HepG2 (cell line): ENCODE measurements around the gene CRY1. TPM values are rescaled to one million over a fixed set of nuclear protein-coding genes. Genes with fewer than 3 reads are reported as not detected.
A peak's percentile ranks its signal among the peaks of the same experiment; 100 is the strongest.

Source experiments
- ARHGAP35 ChIP-seq: sonication (generic); formaldehyde crosslinking; IDR thresholded peaks from 2 replicates; pipeline ENCODE4 v1.9.0; 2022; ENCODE audit warnings: mild to moderate bottlenecking, inconsistent platforms, moderate library complexity, missing genetic modification reagents, borderline replicate concordance
- CBX5 ChIP-seq: sonication (generic); formaldehyde crosslinking; IDR thresholded peaks from 2 replicates; pipeline ENCODE4 v1.4.0; 2020; ENCODE audit warnings: missing genetic modification reagents, borderline replicate concordance
- CHCHD3 ChIP-seq: sonication (generic); formaldehyde crosslinking; IDR thresholded peaks from 2 replicates; pipeline ENCODE4 v1.8.0; 2022; ENCODE audit warnings: mild to moderate bottlenecking, missing genetic modification reagents, moderate library complexity
- CTCF ChIP-seq: sonication (generic); formaldehyde crosslinking; IDR thresholded peaks from 2 replicates; pipeline ENCODE4 v1.5.0; 2020; ENCODE audit warnings: mild to moderate bottlenecking, missing genetic modification reagents, moderate library complexity
- ELF1 ChIP-seq: sonication (generic); formaldehyde crosslinking; IDR thresholded peaks from 2 replicates; pipeline ENCODE4 v1.4.0; 2020; ENCODE audit warnings: missing genetic modification reagents
- ETS1 ChIP-seq: sonication (generic); formaldehyde crosslinking; IDR thresholded peaks from 2 replicates; pipeline ENCODE4 v1.4.0; 2020; ENCODE audit warnings: missing genetic modification reagents
- GABPB1 ChIP-seq: IDR thresholded peaks from 2 replicates; pipeline ENCODE4 v1.6.1; 2016; ENCODE audit warnings: mild to moderate bottlenecking, missing genetic modification reagents, moderate library complexity, missing compliant biosample characterization
- JUN ChIP-seq: sonication (generic); formaldehyde crosslinking; IDR thresholded peaks from 2 replicates; pipeline ENCODE4 v1.4.0; 2020; ENCODE audit warnings: mild to moderate bottlenecking, missing genetic modification reagents
- KLF11 ChIP-seq: IDR thresholded peaks from 2 replicates; pipeline ENCODE4 v1.6.1; 2016; ENCODE audit warnings: missing compliant biosample characterization
- MEF2D ChIP-seq: sonication (generic); formaldehyde crosslinking; IDR thresholded peaks from 2 replicates; pipeline ENCODE4 v1.5.1; 2020; ENCODE audit warnings: mild to moderate bottlenecking, missing genetic modification reagents
- MLLT10 ChIP-seq: sonication (generic); formaldehyde crosslinking; IDR thresholded peaks from 2 replicates; pipeline ENCODE4 v1.4.0; 2020; ENCODE audit warnings: missing genetic modification reagents
- NFIC ChIP-seq: IDR thresholded peaks from 2 replicates; pipeline ENCODE4 v1.6.1; 2012; ENCODE audit warnings: mild to moderate bottlenecking, low read length, inconsistent platforms
- POGZ ChIP-seq: sonication (generic); formaldehyde crosslinking; IDR thresholded peaks from 2 replicates; pipeline ENCODE4 v1.4.0; 2020; ENCODE audit warnings: mild to moderate bottlenecking, missing genetic modification reagents
- SNAPC2 ChIP-seq: sonication (generic); formaldehyde crosslinking; IDR thresholded peaks from 2 replicates; pipeline ENCODE4 v1.8.1; 2022; ENCODE audit warnings: mild to moderate bottlenecking, missing genetic modification reagents
- SSRP1 ChIP-seq: IDR thresholded peaks from 2 replicates; pipeline ENCODE4 v1.6.1; 2016; ENCODE audit warnings: control low read depth
- TBX2 ChIP-seq: sonication (generic); formaldehyde crosslinking; IDR thresholded peaks from 2 replicates; pipeline ENCODE4 v1.5.0; 2020; ENCODE audit warnings: missing genetic modification reagents, mild to moderate bottlenecking, borderline replicate concordance
- TGIF2 ChIP-seq: IDR thresholded peaks from 2 replicates; pipeline ENCODE4 v1.6.1; 2016; ENCODE audit warnings: control low read depth, missing compliant biosample characterization
- ZFYVE20 ChIP-seq: sonication (generic); formaldehyde crosslinking; IDR thresholded peaks from 2 replicates; pipeline ENCODE4 v1.8.0; 2023; ENCODE audit warnings: low read depth, mild to moderate bottlenecking, moderate library complexity, missing genetic modification reagents, borderline replicate concordance
- ZKSCAN1 ChIP-seq: fragments of 150-350 bp; IDR thresholded peaks from 2 replicates; pipeline ENCODE4 v1.6.1; 2014; ENCODE audit warnings: low read length
- ZNF264 ChIP-seq: sonication (generic); formaldehyde crosslinking; IDR thresholded peaks from 2 replicates; pipeline ENCODE4 v1.4.0; 2020; ENCODE audit warnings: missing genetic modification reagents
- ZNF282 ChIP-seq: fragments of 450-650 bp; IDR thresholded peaks from 2 replicates; pipeline ENCODE4 v1.6.1; 2018; ENCODE audit not compliant: partially characterized antibody
- ZNF556 ChIP-seq: sonication (generic); formaldehyde crosslinking; IDR thresholded peaks from 2 replicates; pipeline ENCODE4 v1.4.0; 2020; ENCODE audit warnings: mild to moderate bottlenecking, missing genetic modification reagents, borderline replicate concordance
- ZNF597 ChIP-seq: sonication (generic); formaldehyde crosslinking; IDR thresholded peaks from 2 replicates; pipeline ENCODE4 v1.5.0; 2020; ENCODE audit warnings: missing genetic modification reagents
- ZNF652 ChIP-seq: IDR thresholded peaks from 2 replicates; pipeline ENCODE4 v1.6.1; 2016; ENCODE audit warnings: low read depth, borderline replicate concordance
- polyA plus RNA-seq, 8 experiments: library from polyadenylated mRNA; depleted of rRNA in 3 of 8; stranded (reverse) in 7 of 8; unstranded in 1 of 8; fragments of >200 nt; fragmentation: Illumina TruSeq in 4 of 8; extraction: Trizol in 4 of 8; gene quantifications; 2 replicates each; pipeline versions ENCODE4 v1.2.1 to v1.2.3, GENCODE V29; 2011 to 2016; ENCODE audit warnings: low read depth in 4 of 8, missing spikeins in 1 of 8, mixed read lengths in 1 of 8; ENCODE audit not compliant: insufficient read depth in 1 of 8
- total RNA-seq, 5 experiments: library from RNA; depleted of rRNA; stranded (reverse); fragments of >200 nt; fragmentation: Illumina TruSeq; extraction: Trizol; gene quantifications; 2 replicates each; pipeline ENCODE4 v1.2.3, GENCODE V29; 2016; ENCODE audit warnings: low read depth in 1 of 5
- TF ChIP-seq, protein P1 (sequence below): IDR thresholded peaks from 2 replicates; pipeline ENCODE4 v1.4.0; 2020; ENCODE audit warnings: mild to moderate bottlenecking, missing genetic modification reagents

CRY1 gene
- total and polyA plus RNA-seq, 2 of the 13 experiments (the other 11 are each of a cell fraction or from before 2014, with no cell fraction given), result 11.4 to 13.9 TPM

GRCh38 chr12:106975993-106976658 lies 117.2 kb downstream of the CRY1 start (continued):
- TF ChIP-seq ARHGAP35 (no peak), JUN (CRISPR knock-in tag) (no peak), SSRP1 (CRISPR knock-in tag) (peak; percentile 29; the same call in 1 of the 2 replicates), SNAPC2 (CRISPR knock-in tag) (no peak), CHCHD3 (CRISPR knock-in tag) (no peak), ZNF282 (no peak), MLLT10 (CRISPR knock-in tag) (no peak), CBX5 (CRISPR knock-in tag) (no peak), ZFYVE20 (CRISPR knock-in tag) (no peak), TGIF2 (CRISPR knock-in tag) (no peak), ETS1 (no peak), ELF1 (CRISPR knock-in tag) (no peak), CTCF (CRISPR knock-in tag) (no peak), ZNF597 (CRISPR knock-in tag) (no peak), NFIC (peak; percentile 45; the same call in 1 of the 2 replicates), ZNF264 (CRISPR knock-in tag) (peak; percentile 69; the same call in 1 of the 2 replicates), MEF2D (CRISPR knock-in tag) (peak; percentile 61), ZNF556 (CRISPR knock-in tag) (no peak), GABPB1 (0 out of 2 replicates have a peak, but pooled peaks have one; percentile 14), KLF11 (no peak), POGZ (CRISPR knock-in tag) (peak; percentile 63), ZKSCAN1 (no peak), TBX2 (CRISPR knock-in tag) (peak; percentile 53; the same call in 1 of the 2 replicates), ZNF652 (CRISPR knock-in tag) (peak; percentile 9; the same call in 1 of the 2 replicates)
- TF ChIP-seq, protein P1, sequence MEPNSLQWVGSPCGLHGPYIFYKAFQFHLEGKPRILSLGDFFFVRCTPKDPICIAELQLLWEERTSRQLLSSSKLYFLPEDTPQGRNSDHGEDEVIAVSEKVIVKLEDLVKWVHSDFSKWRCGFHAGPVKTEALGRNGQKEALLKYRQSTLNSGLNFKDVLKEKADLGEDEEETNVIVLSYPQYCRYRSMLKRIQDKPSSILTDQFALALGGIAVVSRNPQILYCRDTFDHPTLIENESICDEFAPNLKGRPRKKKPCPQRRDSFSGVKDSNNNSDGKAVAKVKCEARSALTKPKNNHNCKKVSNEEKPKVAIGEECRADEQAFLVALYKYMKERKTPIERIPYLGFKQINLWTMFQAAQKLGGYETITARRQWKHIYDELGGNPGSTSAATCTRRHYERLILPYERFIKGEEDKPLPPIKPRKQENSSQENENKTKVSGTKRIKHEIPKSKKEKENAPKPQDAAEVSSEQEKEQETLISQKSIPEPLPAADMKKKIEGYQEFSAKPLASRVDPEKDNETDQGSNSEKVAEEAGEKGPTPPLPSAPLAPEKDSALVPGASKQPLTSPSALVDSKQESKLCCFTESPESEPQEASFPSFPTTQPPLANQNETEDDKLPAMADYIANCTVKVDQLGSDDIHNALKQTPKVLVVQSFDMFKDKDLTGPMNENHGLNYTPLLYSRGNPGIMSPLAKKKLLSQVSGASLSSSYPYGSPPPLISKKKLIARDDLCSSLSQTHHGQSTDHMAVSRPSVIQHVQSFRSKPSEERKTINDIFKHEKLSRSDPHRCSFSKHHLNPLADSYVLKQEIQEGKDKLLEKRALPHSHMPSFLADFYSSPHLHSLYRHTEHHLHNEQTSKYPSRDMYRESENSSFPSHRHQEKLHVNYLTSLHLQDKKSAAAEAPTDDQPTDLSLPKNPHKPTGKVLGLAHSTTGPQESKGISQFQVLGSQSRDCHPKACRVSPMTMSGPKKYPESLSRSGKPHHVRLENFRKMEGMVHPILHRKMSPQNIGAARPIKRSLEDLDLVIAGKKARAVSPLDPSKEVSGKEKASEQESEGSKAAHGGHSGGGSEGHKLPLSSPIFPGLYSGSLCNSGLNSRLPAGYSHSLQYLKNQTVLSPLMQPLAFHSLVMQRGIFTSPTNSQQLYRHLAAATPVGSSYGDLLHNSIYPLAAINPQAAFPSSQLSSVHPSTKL (CRISPR knock-in tag), result peak; percentile 74
